NCI-H2081 (cell line): ENCODE data around the gene KLHDC4.
"Not testable (repeated sequence)": the region's sequence is repeated elsewhere in the genome, so short reads cannot be mapped to it uniquely, and the experiment has no call there.

Source experiments
- DNase-seq, 2 experiments: peaks; one replicate each; lab custom pipeline; 2025; lab: John Stamatoyannopoulos, UW

The KLHDC4 gene

GRCh38 chr16:87742781-87743490 lies 22.9 kb downstream of the KLHDC4 start:
- no peak for DNase-seq

GRCh38 chr16:87741700-87742415 lies 23.9 kb downstream of the KLHDC4 start:
- no peak for DNase-seq

- no peak for DNase-seq
These were observed 24.8 kb downstream of the KLHDC4 start for GRCh38 chr16:87740909-87741424.

- DNase-seq: peak in 1 of 2 experiments; percentile 58
These were observed 25.3 kb downstream of the KLHDC4 start for GRCh38 chr16:87740441-87740840.

GRCh38 chr16:87739801-87740200 lies 26.0 kb downstream of the KLHDC4 start:
- DNase-seq: no peak

GRCh38 chr16:87736008-87736382 lies 29.8 kb downstream of the KLHDC4 start:
- DNase-seq: no peak

- DNase-seq: no peak
These were observed 30.3 kb downstream of the KLHDC4 start for GRCh38 chr16:87735270-87736007.

GRCh38 chr16:87734644-87735043 lies 31.1 kb downstream of the KLHDC4 start:
- DNase-seq: no peak

GRCh38 chr16:87733190-87733589 lies 32.6 kb downstream of the KLHDC4 start:
- DNase-seq: peak in 1 of 2 experiments; percentile 44

- DNase-seq: no peak
These were observed 34.2 kb downstream of the KLHDC4 start for GRCh38 chr16:87731607-87732006.

GRCh38 chr16:87729266-87729954 lies 36.4 kb downstream of the KLHDC4 start:
- no peak for DNase-seq

GRCh38 chr16:87728026-87728425 lies 37.8 kb downstream of the KLHDC4 start:
- DNase-seq: no peak

GRCh38 chr16:87727346-87727745 lies 38.4 kb downstream of the KLHDC4 start:
- DNase-seq: no peak

- DNase-seq: not testable (repeated sequence)
These were observed 39.2 kb downstream of the KLHDC4 start for GRCh38 chr16:87726577-87726976.

- DNase-seq: no peak
These were observed 40.1 kb downstream of the KLHDC4 start for GRCh38 chr16:87725596-87726235.

- no peak for DNase-seq
These were observed 41.1 kb downstream of the KLHDC4 start for GRCh38 chr16:87724490-87725291.

- peak; percentile 80 to 94 for DNase-seq
These were observed 42.6 kb downstream of the KLHDC4 start for GRCh38 chr16:87723226-87723623.

GRCh38 chr16:87722590-87723225 lies 43.1 kb downstream of the KLHDC4 start:
- no peak for DNase-seq

- DNase-seq: no peak
These were observed 43.9 kb downstream of the KLHDC4 start for GRCh38 chr16:87721622-87722585.
